H9 (cell line): ENCODE measurements around the gene TNP2. TPM values are rescaled to one million over a fixed set of nuclear protein-coding genes. Genes with fewer than 3 reads are reported as not detected.

Source experiments
- DNase-seq: peaks from one replicate; pipeline ENCODE4 v3.0.0-alpha.2; 2017
- H2AFZ ChIP-seq: one replicate; pipeline ENCODE4 v1.6.1; 2013; ENCODE audit warnings: mild to moderate bottlenecking, low read length, control low read depth, moderate library complexity
- H2AK5ac ChIP-seq: 2 replicates; pipeline ENCODE4 v1.6.1; 2013; ENCODE audit warnings: low read length, control low read depth, mixed read lengths; ENCODE audit not compliant: insufficient read length
- H2BK120ac ChIP-seq: one replicate; pipeline ENCODE4 v1.6.1; 2013; ENCODE audit warnings: low read depth, mild to moderate bottlenecking, low read length, control low read depth, inconsistent platforms; ENCODE audit not compliant: poor library complexity, severe bottlenecking
- H2BK12ac ChIP-seq: 2 replicates; pipeline ENCODE4 v1.6.1; 2013; ENCODE audit warnings: low read length, control low read depth, mixed read lengths, low read depth; ENCODE audit not compliant: insufficient read length
- H2BK15ac ChIP-seq: 2 replicates; pipeline ENCODE4 v1.6.1; 2013; ENCODE audit warnings: low read depth, low read length, control low read depth
- H2BK20ac ChIP-seq: one replicate; pipeline ENCODE4 v1.6.1; 2013; ENCODE audit warnings: low read depth, mild to moderate bottlenecking, low read length, control low read depth, inconsistent platforms; ENCODE audit not compliant: poor library complexity, severe bottlenecking
- H2BK5ac ChIP-seq: 2 replicates; pipeline ENCODE4 v1.6.1; 2013; ENCODE audit warnings: low read length, control low read depth, mixed read lengths; ENCODE audit not compliant: insufficient read length
- H3K14ac ChIP-seq: 2 replicates; pipeline ENCODE4 v1.6.1; 2013; ENCODE audit warnings: low read length, control low read depth; ENCODE audit not compliant: insufficient read depth
- H3K18ac ChIP-seq: 2 replicates; pipeline ENCODE4 v1.6.1; 2013; ENCODE audit warnings: low read depth, mild to moderate bottlenecking, mixed read lengths, low read length, control low read depth; ENCODE audit not compliant: insufficient read length
- H3K23ac ChIP-seq: 2 replicates; pipeline ENCODE4 v1.6.1; 2013; ENCODE audit warnings: low read length, control low read depth, mixed read lengths, low read depth; ENCODE audit not compliant: insufficient read length
- H3K23me2 ChIP-seq: 2 replicates; pipeline ENCODE4 v1.6.1; 2013; ENCODE audit warnings: low read depth, mild to moderate bottlenecking, mixed read lengths, low read length, control low read depth; ENCODE audit not compliant: insufficient read length, poor library complexity, severe bottlenecking
- H3K27ac ChIP-seq: 2 replicates; pipeline ENCODE4 v1.5.1; 2013; ENCODE audit warnings: low read length, control low read depth, mixed read lengths, low read depth; ENCODE audit not compliant: insufficient read length
- H3K27me3 ChIP-seq: 2 replicates; pipeline ENCODE4 v1.6.1; 2013; ENCODE audit warnings: low read length, control low read depth, inconsistent platforms; ENCODE audit not compliant: insufficient read depth
- H3K4ac ChIP-seq: 2 replicates; pipeline ENCODE4 v1.6.1; 2013; ENCODE audit warnings: low read depth, mild to moderate bottlenecking, control low read depth, inconsistent platforms, low read length, moderate library complexity
- H3K4me1 ChIP-seq: 2 replicates; pipeline ENCODE4 v1.6.1; 2013; ENCODE audit warnings: low read length, control low read depth, inconsistent platforms; ENCODE audit not compliant: insufficient read depth
- H3K4me2 ChIP-seq: 2 replicates; pipeline ENCODE4 v1.6.1; 2013; ENCODE audit warnings: low read length, control low read depth, mixed read lengths; ENCODE audit not compliant: insufficient read length, insufficient read depth
- H3K56ac ChIP-seq: 2 replicates; pipeline ENCODE4 v1.6.1; 2013; ENCODE audit warnings: low read depth, mild to moderate bottlenecking, mixed read lengths, low read length, control low read depth; ENCODE audit not compliant: insufficient read length
- H3K79me1 ChIP-seq: 2 replicates; pipeline ENCODE4 v1.6.1; 2013; ENCODE audit warnings: low read depth, mild to moderate bottlenecking, moderate library complexity, low read length, control low read depth, inconsistent platforms; ENCODE audit not compliant: insufficient read depth, poor library complexity, severe bottlenecking
- H3K79me2 ChIP-seq: 2 replicates; pipeline ENCODE4 v1.6.1; 2013; ENCODE audit warnings: low read length, control low read depth, inconsistent platforms; ENCODE audit not compliant: insufficient read depth
- H3K9ac ChIP-seq: 2 replicates; pipeline ENCODE4 v1.6.1; 2013; ENCODE audit warnings: low read length, control low read depth, mixed read lengths; ENCODE audit not compliant: insufficient read length; ENCODE audit errors: extremely low read depth
- H3K9me3 ChIP-seq: one replicate; pipeline ENCODE4 v1.6.1; 2013; ENCODE audit warnings: low read depth, low read length, inconsistent platforms; ENCODE audit not compliant: control insufficient read depth
- H3T11ph ChIP-seq: one replicate; pipeline ENCODE4 v1.6.1; 2013; ENCODE audit warnings: mild to moderate bottlenecking, low read length, control low read depth, inconsistent platforms
- H4K20me1 ChIP-seq: one replicate; pipeline ENCODE4 v1.6.1; 2013; ENCODE audit not compliant: control insufficient read depth, insufficient read length, insufficient read depth
- H4K5ac ChIP-seq: 2 replicates; pipeline ENCODE4 v1.6.1; 2013; ENCODE audit warnings: low read depth, mild to moderate bottlenecking, mixed read lengths, low read length, control low read depth; ENCODE audit not compliant: insufficient read length
- H4K8ac ChIP-seq: replicated peaks from 2 replicates; pipeline ENCODE4 v1.6.1; 2013; ENCODE audit warnings: low read length, control low read depth, mixed read lengths, low read depth; ENCODE audit not compliant: insufficient read length
- H4K91ac ChIP-seq: 2 replicates; pipeline ENCODE4 v1.6.1; 2013; ENCODE audit warnings: low read depth, mild to moderate bottlenecking, moderate library complexity, mixed read lengths, low read length, control low read depth; ENCODE audit not compliant: insufficient read length
- H3K27ac Mint-ChIP-seq, 3 experiments: 2 replicates in 2 of 3; 3 replicates in 1 of 3; pipeline ENCODE4 v1.8.0; 2020 to 2021; ENCODE audit warnings: mixed read lengths in 3 of 3, mild to moderate bottlenecking in 1 of 3, moderate library complexity in 1 of 3
- H3K27me3 Mint-ChIP-seq: 2 replicates; pipeline ENCODE4 v1.8.0; 2021; ENCODE audit warnings: low read depth, mild to moderate bottlenecking, moderate library complexity, mixed read lengths
- H3K36me3 Mint-ChIP-seq, 3 experiments: 2 replicates in 2 of 3; 3 replicates in 1 of 3; pipeline ENCODE4 v1.8.0; 2020 to 2021; ENCODE audit warnings: low read depth in 3 of 3, mixed read lengths in 3 of 3; ENCODE audit not compliant: insufficient read depth in 1 of 3
- H3K4me1 Mint-ChIP-seq, 2 experiments: 2 replicates each; pipeline ENCODE4 v1.8.0; 2020; ENCODE audit warnings: mixed read lengths in 2 of 2
- H3K4me3 Mint-ChIP-seq, 2 experiments: 2 replicates in 1 of 2; 3 replicates in 1 of 2; pipeline ENCODE4 v1.8.0; 2020 to 2021; ENCODE audit warnings: mild to moderate bottlenecking in 2 of 2, mixed read lengths in 2 of 2, moderate library complexity in 1 of 2
- H3K9me3 Mint-ChIP-seq, 2 experiments: 2 replicates in 1 of 2; 3 replicates in 1 of 2; pipeline ENCODE4 v1.8.0; 2020; ENCODE audit warnings: mild to moderate bottlenecking in 2 of 2, mixed read lengths in 2 of 2, moderate library complexity in 1 of 2
- WGBS: extraction: QIAGEN DNeasy Blood & Tissue Kit; methylation state at CpG from one replicate; pipeline ENCODE4 v1.1.7; 2013; ENCODE audit warnings: missing lambda C conversion rate, low lambda C conversion rate, mixed read lengths; ENCODE audit not compliant: insufficient read length; ENCODE audit errors: extremely low coverage; 5-methylcytosine and 5-hydroxymethylcytosine counted together
- total RNA-seq: library from RNA; stranded (reverse); gene quantifications from 2 replicates; pipeline ENCODE4 v1.2.1, GENCODE V29; 2021
- TF ChIP-seq, protein P1 (sequence below): fragments of 200-600 bp; sonication (generic); conservative IDR thresholded peaks from 3 replicates; pipeline ENCODE4 v1.8.0; 2021; ENCODE audit warnings: antibody characterized with exemption, mild to moderate bottlenecking

The TNP2 gene
- total RNA-seq, 1 experiment from 2014 or later = not detected

DNA sequence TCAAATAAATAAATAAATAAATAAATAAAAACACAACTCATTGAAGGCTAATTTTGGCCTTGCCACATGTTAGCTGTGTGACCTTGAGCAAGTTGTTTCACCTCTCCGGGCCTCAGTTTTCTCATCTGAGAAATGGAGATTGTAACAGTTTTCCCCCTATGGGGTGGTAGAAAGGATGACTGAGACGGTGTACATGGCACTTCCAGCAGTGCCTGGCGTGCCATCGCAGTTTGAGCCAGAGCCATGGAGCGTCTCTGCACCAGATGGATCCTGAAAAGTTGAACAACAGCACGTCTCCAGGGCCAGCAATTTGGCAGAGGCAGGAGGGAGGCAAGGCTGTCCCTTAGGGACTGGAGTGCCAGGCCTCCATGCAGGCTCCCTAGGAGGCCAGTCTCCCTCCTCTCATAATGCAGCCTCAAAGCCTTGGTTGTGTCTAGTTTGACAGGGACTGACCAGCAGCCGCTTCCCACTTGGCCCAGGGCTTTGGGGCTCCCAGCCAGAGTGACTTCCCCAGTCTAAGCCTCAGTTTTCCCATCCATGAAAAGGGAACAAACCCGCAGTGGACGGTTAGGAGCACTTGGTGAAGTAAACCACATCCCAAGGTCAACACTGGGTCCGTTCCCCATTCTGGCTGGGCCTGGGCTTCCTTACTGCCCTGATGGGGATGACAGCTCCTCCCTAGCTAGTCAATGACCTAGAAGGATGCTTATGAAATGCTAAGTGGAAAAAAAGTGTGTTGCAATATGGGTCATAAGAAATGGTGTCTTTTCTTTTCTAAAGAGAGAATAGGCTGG, 32.5 kb downstream of the TNP2 start:
- no peak overlapping the region for H2BK5ac ChIP-seq
- no peak overlapping the region for H2BK120ac ChIP-seq
- H3K4me2 ChIP-seq = no peak overlapping the region
- DNase-seq = no peak
- H2BK20ac ChIP-seq = no peak overlapping the region
- no peak overlapping the region for H2BK12ac ChIP-seq
- H3K4ac ChIP-seq = no peak overlapping the region
- no peak overlapping the region for H4K5ac ChIP-seq
- H3K23me2 ChIP-seq = no peaks in the 10 kb centered on the region
- Mint-ChIP-seq H3K36me3 (no peaks in the 10 kb centered on the region), H3K4me3 (no peak overlapping the region), H3K27ac (no peak overlapping the region), H3K27me3 (0 out of 2 replicates have a peak, but pooled peaks cover 3% of the 10 kb centered on the region), H3K4me1 (peaks cover 4 to 8% of the 10 kb centered on the region in 2 experiments; a peak in 3 of 4 replicates), H3K9me3 (no peaks in the 10 kb centered on the region)
- H3K9me3 ChIP-seq = no peaks in the 10 kb centered on the region
- H3K56ac ChIP-seq = no peak overlapping the region
- H4K20me1 ChIP-seq = no peaks in the 10 kb centered on the region
- TF ChIP-seq, protein P1, sequence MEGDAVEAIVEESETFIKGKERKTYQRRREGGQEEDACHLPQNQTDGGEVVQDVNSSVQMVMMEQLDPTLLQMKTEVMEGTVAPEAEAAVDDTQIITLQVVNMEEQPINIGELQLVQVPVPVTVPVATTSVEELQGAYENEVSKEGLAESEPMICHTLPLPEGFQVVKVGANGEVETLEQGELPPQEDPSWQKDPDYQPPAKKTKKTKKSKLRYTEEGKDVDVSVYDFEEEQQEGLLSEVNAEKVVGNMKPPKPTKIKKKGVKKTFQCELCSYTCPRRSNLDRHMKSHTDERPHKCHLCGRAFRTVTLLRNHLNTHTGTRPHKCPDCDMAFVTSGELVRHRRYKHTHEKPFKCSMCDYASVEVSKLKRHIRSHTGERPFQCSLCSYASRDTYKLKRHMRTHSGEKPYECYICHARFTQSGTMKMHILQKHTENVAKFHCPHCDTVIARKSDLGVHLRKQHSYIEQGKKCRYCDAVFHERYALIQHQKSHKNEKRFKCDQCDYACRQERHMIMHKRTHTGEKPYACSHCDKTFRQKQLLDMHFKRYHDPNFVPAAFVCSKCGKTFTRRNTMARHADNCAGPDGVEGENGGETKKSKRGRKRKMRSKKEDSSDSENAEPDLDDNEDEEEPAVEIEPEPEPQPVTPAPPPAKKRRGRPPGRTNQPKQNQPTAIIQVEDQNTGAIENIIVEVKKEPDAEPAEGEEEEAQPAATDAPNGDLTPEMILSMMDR = no peak
- no peak overlapping the region for H2BK15ac ChIP-seq
- no peak overlapping the region for H3T11ph ChIP-seq
- H3K23ac ChIP-seq = no peak overlapping the region
- WGBS = no CpG with 5 or more reads among the region's 10 CpGs
- no peak overlapping the region for H3K27ac ChIP-seq
- no peak overlapping the region for H3K18ac ChIP-seq
- no peak overlapping the region for H4K91ac ChIP-seq
- no peak overlapping the region for H2AK5ac ChIP-seq
- no peaks in the 10 kb centered on the region for H3K27me3 ChIP-seq
- H3K9ac ChIP-seq = no peak overlapping the region
- H3K4me1 ChIP-seq = no peaks in the 10 kb centered on the region
- H3K79me1 ChIP-seq = no peaks in the 10 kb centered on the region
- no peaks in the 10 kb centered on the region for H3K79me2 ChIP-seq
- H4K8ac ChIP-seq = no peak overlapping the region
- no peak overlapping the region for H3K14ac ChIP-seq
- no peak overlapping the region for H2AFZ ChIP-seq
